ENCODE results near the gene NPEPPS.
"Not testable (repeated sequence)": the region's sequence is repeated elsewhere in the genome, so short reads cannot be mapped to it uniquely, and the experiment has no call there.

The NPEPPS gene

DNA sequence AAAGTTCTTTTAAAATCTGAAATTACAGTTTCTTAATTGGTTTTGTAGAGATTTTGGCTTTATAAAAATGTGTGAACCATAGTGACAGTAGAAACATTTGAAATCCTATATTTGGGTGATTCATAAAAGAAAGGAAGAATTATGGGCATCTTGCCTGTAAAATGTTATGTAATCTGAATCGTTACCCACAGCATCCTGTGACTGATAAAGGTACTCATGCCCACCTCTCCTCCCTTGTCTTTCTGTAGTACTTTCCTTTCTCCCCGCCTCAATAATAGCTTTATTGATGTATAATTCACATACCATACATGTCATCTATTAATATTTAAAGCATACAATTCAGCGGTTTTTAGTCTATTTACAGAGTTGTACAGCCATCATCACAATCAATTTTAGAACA is 36.4 kb downstream of the NPEPPS start:
- not testable (repeated sequence) for DNase-seq

DNA sequence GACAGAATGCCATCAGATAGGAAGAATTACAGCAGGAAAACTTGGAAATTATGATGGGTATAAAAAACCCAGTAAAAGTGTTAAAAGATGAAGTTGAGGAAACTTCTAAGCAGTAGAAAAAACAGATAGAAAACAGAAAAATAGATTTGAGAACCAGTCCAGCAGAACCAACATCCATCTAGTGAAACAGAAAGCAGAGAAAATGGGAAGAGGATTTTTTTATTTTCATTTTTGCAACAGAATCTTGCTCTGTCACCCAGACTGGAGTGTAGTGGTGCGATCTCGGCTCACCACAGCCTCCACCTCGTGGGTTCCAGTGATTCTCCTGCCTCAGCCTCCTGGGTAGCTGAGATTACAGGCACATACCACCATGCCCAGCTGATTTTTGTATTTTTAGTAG is 41.7 kb downstream of the NPEPPS start:
- not testable (repeated sequence) for DNase-seq

DNA sequence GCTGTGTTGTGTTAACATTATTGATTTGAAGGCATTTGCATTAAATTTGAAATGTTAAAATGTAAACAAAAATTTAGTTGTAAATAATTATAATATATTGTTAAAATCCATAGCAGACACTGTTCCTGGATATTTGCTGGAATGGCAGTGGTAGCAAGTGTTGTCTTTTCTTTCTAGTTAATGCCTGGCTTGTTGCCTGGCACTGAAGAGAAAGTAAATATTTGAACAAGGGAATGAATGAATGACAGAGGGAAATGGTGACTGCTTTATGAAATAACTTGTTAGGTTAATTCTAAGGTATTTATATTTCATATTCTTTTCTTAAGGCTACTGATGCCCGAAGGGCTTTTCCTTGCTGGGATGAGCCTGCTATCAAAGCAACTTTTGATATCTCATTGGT is 51.5 kb downstream of the NPEPPS start:
- DNase-seq, result not testable (repeated sequence)

DNA sequence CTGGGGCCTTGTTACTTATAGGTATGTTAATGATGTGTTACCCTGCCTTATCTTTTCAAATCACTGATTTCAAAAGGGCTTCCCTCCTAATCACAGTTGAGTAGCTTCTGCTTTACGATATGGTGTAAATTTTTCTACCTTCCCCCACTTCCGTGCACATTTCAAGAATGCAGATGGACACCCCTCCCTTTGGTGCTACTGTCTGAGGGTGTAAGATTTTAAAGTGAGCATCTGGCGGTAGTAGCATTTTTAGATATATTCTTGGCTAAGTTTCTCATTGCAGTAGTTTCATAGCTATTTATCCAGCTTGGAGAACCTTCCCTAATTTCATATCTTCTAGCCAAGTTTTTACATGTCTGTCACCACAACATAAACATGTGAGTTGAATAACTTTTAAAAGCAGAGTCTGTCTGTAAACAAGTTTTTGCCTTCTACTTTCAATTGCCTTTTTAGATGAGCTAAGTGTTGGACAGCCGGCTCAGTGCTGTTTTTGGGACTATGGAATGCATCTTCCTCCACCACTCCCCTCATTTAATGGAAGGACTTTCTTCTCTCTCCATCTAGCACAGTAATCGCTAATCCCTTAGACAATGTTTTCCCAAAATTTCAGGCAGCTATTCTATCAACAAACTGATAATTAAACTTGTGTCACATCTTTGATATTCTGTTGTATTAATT is 55.6 kb downstream of the NPEPPS start:
- DNase-seq, result not testable (repeated sequence)

DNA sequence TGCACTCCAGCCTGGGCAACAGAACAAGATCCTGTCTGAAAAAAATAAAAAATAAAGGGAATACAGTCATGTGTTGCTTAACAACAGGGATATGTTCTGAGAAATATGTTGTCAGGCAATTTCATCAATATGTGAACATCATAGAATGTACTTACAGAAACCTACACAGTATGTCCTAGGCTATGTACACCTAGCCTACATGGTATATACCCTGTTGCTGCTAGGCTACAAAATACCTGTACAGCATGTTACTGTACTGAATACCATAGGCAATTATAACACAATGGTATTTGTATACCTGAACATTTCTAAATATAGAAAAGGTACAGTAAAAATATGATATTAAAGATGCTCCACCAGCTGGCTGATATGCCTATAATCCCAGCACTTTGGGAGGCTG is 62.6 kb downstream of the NPEPPS start:
- DNase-seq, result not testable (repeated sequence)

DNA sequence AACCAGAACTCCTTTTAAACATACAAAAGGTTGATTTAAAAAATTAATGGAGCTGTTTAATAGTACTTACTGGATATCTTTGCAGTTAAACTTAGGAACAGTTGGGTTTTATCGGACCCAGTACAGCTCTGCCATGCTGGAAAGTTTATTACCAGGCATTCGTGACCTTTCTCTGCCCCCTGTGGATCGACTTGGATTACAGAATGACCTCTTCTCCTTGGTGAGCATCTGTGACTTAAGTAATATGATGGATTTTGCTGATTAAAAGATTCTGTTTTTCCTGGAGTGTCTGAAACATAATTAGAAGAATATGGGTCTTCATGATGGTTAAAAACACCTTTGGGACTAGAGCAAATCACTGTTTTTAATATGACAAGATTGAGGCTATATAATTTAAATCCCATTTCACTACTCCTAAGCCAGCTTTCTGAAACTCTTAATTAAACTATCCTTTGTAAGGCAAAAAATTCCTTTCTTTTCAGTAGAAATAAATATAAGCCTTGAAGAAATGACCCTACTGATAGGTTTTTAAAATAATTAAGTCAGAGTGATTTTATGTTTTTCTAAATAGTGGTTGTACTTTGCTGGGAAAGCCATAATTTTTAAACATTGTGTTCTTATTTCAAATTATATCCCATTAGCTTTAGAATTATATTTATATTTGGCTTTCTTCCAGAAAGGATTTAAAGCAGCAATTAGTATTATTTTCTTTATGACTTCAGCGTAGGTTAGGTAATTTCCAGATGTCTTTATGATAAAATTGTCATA is 73.1 kb downstream of the NPEPPS start:
- DNase-seq, result no peak

DNA sequence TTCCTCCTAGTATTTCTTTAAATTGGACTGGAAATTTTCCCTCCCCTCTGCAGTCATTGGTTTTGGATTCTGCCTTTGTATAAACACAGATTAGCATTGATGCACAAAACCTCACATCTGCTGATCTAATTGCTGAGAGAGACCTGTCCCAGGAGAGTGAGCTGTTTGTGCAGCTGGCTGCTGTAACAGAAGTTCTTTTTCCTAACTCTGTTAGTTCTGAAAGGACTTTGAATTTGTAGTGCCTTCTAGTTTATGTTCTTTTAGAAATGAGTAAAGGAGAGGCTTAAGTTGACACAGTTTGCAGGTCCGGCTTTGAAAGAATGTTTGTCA is 73.7 kb downstream of the NPEPPS start:
- no peak for DNase-seq

DNA sequence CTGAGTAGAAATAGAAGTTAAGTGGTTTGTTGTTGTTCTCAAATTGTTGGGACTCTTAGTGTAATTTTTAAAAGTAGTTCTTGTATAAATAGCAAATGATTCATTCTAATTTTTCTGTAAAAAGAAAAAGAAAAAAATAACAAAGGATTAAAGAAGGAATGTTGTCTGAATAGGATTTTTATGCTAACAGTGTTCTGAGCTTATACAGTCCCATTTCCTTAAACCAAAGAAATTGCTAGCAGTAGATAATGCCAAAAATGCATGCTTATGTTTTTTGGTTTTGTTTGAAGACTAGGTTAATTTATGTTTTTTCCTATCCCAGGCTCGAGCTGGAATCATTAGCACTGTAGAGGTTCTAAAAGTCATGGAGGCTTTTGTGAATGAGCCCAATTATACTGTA is 74.1 kb downstream of the NPEPPS start:
- DNase-seq, result no peak

DNA sequence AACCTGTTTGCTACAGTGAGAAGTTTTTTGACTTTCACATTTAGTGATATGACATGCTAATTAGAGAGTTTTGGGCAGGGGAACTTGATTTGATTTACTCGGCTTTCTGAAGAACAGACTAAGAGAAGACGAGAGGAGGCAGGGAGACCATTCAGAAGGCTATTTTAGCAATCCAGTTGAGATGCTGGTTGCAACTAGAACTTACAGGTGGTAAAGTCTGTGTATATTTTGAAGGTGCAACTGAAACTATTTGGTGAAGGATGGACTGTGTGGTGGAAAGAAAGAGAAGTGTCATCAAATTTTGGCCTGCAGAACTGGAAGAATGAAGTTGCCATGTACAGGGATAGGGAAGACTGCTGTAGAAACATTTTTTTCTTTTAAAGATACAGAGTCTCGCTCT is 76.6 kb downstream of the NPEPPS start:
- no peak for DNase-seq

DNA sequence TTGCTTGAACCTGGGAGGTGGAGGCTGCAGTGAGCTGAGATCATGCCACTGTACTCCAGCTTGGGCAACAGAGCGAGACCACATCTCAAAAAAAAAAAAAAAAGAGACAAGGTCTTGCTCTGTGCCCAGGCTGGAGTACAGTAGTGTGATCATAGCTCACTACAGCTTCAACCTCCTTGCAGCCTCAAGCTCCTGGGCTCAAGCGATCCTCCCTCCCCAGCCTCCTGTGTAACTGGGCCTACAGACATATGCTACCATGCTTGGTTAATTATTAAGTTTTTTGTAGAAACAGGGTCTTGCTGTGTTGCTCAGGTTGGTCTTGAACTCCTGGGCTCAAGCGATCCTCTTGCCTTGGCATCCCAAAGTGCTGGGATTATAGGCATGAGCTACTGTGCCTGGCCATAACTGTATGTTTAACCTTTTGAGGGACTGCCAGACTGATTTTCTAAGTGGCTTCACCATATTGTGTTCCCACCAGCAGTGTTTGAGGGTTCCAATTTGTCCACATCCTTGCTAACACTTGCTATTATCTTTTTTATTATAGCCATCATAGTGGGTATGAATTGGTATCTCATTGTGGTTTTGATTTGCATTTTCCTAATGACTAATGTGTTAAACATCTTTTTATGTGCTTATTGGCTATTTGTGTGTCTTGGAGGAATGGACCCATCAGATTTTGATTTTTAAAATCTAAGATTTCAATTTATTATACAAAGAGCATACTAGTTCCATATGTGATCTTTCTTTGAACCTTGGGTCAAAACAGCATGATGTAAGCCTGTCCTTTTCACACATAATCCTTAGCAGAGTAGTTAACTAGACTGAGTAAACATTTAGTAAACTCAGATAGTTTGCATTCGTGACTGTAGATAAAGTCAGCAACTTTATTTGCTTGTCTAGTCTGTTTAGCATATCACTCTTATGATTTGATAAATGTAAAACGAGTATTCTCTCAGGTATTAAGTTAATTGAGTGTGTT is 80.8 kb downstream of the NPEPPS start:
- no peak for DNase-seq

DNA sequence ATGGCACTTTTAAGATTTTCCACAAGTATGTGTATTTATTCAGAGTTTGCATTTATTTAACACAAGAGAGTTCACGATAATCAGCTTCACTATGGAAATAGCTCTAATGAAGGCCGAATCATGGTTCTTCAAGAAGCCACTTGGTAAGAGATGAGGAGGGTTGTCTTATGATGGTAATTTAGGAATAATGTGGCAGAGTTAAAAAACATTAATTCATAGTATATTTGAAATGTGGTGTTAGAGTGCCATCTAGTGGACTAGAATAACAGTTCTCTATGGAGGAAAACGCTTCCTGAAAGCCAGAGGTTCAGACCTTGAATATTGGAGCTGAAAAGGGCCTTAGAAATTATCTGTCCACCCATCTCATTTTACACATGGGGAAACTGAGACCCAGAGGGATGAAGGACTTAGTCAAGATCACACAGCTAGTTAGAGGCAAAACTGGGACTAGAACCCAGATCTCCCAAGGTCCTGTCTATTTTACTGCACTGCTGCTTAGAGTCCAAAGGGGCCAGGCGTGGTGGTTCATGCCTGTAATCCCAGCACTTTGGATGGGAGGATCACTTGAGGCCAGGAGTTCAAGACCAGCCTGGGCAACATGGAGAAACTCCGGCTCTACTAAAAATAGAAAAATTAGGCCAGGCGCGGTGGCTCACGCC is 85.0 kb downstream of the NPEPPS start:
- DNase-seq, result no peak

DNA sequence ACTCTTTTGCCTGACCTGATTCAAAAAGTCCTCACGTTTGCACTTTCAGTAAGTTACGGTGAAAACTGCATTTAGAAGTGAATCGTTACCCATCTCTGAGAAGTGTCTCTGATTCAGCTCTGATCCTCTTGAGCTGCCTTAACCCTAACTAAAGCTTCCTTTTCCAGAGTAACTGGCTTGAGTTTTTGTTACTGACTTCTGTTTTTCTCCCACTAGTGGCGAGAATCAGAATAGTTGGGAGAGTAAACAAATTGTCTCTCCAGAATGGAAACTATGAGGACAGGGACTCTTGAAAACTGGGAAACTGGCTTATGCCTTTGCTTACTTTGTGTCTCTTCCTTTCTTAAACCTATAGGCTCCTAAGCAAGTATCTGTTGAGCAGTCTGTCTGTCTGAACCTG is 87.5 kb downstream of the NPEPPS start:
- DNase-seq, result no peak

DNA sequence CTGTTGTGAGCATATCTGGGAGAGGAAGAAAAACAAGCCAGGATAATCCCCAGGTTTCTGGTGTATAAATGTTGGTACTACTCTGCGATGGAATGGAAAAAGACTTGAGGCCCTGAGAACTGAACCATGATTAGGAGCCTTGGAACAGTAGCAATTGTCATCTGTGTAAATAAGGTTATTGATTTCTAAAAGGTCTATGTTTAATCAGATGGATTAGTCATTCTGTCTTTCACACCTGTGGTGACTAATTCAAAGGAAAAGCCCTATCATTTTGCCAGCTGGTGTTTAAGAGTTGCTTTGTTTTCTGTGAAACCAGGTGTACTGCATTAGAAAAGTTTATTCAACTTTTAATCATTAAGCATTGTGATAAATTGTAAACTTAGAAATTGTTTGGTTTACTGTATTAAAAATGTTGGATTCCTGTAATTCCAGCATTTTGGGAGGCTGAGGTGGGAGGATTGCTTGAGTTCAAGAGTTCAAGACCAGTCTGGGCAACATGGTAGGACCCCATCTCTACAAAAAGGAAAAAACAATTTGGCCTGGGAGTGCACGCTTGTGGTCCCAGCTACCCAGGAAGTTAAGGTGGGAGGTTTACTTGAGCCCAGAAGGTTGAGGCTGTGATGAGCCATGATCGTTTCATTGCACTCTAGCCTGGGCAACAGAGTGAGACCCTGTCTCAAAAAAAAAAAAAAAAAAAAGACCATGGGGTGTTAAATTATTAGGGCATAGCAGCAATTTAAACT is 89.8 kb downstream of the NPEPPS start:
- DNase-seq, result no peak

DNA sequence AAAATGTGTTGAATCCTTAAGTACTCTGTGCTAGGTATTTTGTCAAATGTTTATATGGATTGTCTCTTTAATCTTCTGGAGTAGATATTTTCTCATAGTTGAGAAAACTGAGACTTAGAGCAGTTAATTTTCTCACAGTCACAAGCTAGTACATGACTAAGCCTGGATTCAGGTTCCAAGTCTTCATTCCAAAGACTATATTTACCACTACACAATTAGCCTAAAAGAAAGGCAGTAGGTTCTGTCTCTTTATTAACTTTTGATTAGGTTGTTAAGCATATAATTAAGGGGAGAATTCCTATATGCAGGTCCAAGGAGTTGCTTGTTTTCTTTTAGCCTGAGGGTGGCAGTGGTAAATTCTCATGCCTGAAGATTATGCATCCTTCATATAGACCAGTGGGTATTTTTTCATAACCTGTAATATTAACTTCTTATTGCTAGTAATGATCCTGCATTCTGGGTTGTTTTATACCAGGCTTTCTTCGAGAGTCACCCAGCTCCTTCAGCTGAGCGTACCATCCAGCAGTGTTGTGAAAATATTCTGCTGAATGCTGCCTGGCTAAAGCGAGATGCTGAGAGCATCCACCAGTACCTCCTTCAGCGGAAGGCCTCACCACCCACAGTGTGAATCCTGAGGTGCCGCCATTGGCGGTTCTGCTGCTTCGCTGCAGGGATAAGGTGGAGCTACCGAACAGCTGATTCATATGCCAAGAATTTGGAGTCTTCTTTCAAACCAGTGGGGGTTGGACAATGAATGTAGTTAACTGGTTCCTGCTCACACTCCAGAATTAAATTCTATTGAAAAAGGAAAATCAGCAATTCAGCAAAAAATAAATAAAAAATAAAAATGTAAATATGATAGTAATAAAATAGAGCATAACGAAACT is 90.6 kb downstream of the NPEPPS start:
- no peak for DNase-seq

DNA sequence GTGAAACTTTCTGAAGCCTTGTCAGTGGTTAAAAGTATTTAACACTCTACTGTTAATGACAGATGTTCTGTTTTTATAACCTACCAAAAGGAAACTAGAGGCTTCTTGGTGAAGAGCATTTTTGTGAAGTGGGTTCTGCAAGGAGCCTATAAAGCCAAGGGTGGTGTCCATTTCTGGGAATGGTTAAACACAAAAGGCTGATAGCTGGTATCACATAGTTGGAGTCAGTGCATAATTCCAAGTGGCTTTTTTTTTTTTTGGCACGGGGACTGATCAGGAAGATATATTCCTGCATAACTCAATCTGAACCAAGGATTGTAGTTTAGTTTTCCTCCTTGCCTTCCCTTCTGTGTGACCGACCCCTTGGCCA is 91.3 kb downstream of the NPEPPS start:
- no peak for DNase-seq

DNA sequence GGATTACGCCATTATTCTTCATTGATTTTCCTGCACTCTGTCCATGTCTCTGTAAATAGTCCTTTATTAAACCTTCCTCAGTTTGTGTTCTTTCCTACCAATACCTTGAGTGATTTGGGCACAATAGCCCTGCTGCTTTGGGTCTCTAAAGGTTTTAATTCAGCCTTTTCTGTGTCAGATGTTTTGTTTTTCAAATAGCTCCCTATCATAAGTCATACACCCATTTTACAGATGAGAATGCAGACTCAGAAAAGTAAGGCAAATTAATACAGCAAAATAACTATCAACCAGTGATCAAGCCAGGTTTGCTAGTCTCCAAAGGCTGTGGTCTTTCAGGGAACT is 93.8 kb downstream of the NPEPPS start:
- no peak for DNase-seq

DNA sequence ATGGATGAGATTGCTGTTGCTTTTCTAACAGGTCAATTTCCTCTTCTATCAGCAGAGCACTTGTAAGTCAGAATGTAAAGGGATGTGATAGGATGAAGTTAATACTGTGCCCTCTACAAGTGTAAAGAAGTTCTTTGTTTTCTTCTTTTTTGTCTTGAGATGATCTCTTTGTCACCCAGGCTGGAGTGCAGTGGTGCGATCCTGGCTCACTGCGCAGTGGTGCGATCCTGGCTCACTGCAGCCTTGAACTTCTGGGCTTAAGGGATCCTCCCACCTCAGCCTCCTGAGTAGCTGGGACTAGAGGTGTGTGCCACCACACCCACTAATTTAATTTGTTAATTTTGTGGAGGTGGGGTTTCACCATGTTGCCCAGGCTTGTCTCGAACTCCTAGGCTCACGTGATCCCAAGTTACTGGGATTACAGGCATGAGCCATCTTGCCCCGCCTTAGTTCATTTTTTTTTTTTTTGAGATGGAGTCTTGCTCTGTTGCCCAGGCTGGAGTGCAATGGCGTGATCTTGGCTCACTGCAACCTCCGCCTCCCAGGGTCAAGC is 97.2 kb downstream of the NPEPPS start:
- DNase-seq, result no peak

DNA sequence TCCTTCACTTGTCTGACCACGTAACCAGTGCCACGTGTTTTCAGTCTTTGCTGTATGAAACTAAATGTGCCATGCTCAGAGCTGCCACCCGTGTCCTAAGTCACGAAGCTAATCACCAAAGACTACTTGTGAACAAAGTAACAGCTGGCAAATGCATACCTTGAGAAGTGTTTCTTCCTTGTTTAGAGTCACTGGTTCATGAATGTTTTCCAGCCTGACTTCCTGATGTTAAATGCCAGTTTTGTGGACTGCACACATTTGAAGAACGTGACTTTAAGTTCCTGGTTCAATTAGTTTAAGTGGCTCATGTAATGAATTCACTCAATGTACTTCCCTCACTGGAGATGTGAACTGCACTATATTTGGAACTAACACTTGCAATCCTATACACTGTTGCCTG is 98.9 kb downstream of the NPEPPS start:
- DNase-seq, result no peak

DNA sequence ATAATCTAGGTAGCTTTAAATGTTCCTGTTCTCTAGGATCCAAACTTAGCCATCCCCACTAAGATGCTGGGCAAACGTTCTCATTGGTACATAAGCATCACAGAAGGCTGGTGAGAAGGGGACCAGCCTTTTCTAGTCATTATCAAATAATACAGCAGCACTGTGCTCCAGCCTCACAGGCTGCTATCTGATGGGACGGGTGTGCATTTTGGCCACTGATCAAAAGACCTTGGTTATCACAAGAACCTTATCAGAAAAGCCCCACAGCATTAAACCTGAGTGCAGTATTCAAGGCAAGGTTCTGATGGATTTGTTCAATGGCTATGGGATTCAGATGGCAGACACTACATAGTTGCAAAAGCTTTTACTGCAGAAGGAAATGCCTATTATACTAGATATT is 99.7 kb downstream of the NPEPPS start:
- no peak for DNase-seq

DNA sequence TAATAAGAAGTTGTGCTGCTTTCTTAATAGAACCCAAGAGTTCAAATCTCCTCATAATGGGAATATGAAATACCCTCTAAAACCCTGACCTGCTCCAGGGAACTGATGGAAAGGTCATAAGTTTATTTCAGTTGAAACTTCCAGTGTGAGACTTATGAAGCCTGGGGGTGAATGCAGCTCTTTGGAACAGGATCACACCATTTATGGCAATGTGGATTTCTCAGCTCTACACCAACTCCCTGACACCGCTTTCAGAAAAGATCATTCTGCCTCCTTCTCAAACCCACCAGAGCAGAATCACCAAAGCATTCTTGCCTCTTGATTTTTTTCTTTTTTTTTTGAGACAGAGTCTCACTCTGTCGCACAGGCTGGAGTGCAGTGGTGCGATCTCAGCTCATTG is 102.1 kb downstream of the NPEPPS start:
- DNase-seq, result no peak

DNA sequence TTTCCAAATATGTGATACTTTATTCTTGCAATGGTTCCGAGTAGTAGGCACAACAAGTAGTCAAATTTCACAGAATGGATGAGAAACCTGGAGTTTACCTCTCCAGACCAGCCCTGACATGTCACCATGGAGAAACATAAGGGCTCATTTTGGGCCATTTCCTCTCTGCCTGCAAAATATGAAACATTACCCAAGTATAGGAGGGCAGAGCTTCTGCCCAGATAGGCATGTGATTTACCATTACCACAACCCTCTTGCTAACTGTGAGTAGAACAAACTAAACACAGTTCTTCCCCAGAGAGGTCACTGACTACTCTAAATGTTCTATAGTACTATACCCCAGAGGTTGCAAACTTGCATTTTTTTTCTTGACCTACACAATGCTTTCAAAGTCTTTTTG is 103.1 kb downstream of the NPEPPS start:
- DNase-seq, result no peak
